ENCODE results near the gene TKT. TPM values are rescaled to one million over a fixed set of nuclear protein-coding genes. Genes with fewer than 3 reads are reported as not detected.

TKT gene
- total and polyA plus RNA-seq, 2 experiments from 2014 or later: 584 to 1,411 TPM

DNA sequence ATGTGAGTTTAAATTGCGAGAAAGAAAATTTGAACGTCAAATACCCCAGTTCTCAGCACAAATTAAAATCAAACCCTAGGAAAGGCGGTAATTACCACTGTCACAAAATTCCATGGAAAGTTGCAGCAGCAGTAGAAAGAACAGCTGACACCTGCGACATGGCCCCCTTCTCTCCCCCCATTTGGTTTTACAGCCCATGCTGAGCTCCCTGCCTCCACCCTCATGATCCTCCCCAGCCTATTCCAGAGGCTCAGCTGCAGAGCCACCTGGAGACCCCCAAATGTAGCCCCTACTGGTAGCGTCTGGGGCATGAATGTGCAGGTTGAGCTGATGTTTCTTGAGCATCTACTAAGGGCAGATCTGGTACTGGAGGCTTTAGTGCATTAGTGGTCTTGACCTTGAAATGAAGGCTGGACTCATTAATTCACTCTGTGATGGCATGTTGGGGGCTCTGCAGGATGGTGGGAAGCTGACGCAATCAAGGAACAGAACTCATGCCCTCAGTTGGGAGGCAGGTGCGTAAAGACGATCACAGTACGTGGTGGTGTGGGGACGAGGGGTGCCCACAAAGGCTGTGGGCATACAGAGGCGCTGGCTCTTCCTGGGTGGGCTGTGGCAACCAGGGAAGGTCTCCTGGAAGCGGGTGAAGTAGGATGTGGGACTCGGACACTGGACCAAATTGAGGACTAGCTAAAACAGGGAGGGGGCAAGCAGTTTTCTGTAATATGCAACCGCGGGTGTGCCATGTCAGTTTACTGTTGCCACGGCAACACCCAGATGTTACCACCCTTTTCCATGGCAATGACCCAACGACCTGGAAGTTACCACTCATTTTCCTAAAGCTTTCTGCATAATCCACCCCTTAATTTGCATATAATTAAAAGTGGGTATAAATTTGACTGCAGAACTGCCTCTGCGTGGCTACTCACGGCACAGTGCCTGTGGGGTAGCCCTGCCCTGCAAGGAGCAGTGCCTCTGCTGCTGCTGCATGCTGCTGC lies 55.0 kb downstream of the TKT start (continued):
- no peak for TF ChIP-seq ZNF114 (CRISPR knock-in tag; IDR thresholded peaks at IDR 0.05)
- TF ChIP-seq, protein P1, sequence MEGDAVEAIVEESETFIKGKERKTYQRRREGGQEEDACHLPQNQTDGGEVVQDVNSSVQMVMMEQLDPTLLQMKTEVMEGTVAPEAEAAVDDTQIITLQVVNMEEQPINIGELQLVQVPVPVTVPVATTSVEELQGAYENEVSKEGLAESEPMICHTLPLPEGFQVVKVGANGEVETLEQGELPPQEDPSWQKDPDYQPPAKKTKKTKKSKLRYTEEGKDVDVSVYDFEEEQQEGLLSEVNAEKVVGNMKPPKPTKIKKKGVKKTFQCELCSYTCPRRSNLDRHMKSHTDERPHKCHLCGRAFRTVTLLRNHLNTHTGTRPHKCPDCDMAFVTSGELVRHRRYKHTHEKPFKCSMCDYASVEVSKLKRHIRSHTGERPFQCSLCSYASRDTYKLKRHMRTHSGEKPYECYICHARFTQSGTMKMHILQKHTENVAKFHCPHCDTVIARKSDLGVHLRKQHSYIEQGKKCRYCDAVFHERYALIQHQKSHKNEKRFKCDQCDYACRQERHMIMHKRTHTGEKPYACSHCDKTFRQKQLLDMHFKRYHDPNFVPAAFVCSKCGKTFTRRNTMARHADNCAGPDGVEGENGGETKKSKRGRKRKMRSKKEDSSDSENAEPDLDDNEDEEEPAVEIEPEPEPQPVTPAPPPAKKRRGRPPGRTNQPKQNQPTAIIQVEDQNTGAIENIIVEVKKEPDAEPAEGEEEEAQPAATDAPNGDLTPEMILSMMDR (conservative IDR thresholded peaks at IDR 0.05; ENCODE audit: low read depth in 2 of 2): no peak
- TF ChIP-seq, protein P2, sequence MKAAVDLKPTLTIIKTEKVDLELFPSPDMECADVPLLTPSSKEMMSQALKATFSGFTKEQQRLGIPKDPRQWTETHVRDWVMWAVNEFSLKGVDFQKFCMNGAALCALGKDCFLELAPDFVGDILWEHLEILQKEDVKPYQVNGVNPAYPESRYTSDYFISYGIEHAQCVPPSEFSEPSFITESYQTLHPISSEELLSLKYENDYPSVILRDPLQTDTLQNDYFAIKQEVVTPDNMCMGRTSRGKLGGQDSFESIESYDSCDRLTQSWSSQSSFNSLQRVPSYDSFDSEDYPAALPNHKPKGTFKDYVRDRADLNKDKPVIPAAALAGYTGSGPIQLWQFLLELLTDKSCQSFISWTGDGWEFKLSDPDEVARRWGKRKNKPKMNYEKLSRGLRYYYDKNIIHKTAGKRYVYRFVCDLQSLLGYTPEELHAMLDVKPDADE (IDR thresholded peaks at IDR 0.05): no peak

DNA sequence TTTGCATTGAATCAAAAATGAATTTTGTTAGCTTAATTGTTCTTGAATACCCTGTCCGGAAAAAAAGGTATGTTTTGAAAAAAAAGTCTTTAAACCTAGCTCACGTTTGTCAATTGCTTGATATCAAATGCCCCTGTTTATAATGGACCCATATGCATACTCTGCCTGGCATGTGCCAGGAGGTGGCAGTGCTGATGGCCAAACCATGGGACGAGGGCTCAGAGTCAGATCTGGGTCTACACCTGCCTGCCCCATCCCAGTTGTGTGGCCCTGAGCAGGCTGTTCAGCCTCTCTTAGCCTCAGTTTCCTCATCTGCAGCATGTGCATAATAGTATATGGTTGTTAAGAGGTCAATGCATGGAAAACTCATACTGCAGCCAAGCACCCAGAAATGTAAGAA lies 56.0 kb downstream of the TKT start:
- Mint-ChIP-seq H3K27ac (no peak overlapping the region), H3K4me1 (peaks cover 11% of the 10 kb centered on the region), H3K27me3 (ENCODE audit: insufficient read depth, low read depth, poor library complexity) (peaks cover 16% of the 10 kb centered on the region), H3K9me3 (peaks cover 9% of the 10 kb centered on the region; the same call in 2 of the 3 replicates), H3K4me3 (no peak overlapping the region), H3K36me3 (ENCODE audit: low read depth) (peaks cover 5% of the 10 kb centered on the region; the same call in 1 of the 3 replicates)
- Histone ChIP-seq H3K9me2 (ENCODE audit: insufficient read depth) (no peaks in the 10 kb centered on the region), H2AFZ (no peak overlapping the region), H3K4me1 (ENCODE audit: insufficient read depth) (peaks cover 4% of the 10 kb centered on the region; the same call in 1 of the 2 replicates), H4K20me1 (replicated peaks; ENCODE audit: insufficient read depth) (no peaks in the 10 kb centered on the region), H3K36me3 (ENCODE audit: insufficient read depth) (no peaks in the 10 kb centered on the region), H3K79me2 (replicated peaks; ENCODE audit: insufficient read depth) (no peaks in the 10 kb centered on the region), H3K4me3 (no peak overlapping the region), H3K27ac (ENCODE audit: low read depth) (no peak overlapping the region), H3K4me2 (no peak overlapping the region), H3F3A (replicated peaks; ENCODE audit: low read depth) (0 out of 2 replicates have a peak, but pooled peaks cover 5% of the 10 kb centered on the region), H3K27me3 (ENCODE audit: insufficient read depth) (no peaks in the 10 kb centered on the region)
- DNase-seq (ENCODE audit: low spot score) (no peak), ATAC-seq (no peak)
- TF ChIP-seq CREB1 (CRISPR knock-in tag; IDR thresholded peaks at IDR 0.05; ENCODE audit: low read depth): no peak
- TF ChIP-seq, protein P3, sequence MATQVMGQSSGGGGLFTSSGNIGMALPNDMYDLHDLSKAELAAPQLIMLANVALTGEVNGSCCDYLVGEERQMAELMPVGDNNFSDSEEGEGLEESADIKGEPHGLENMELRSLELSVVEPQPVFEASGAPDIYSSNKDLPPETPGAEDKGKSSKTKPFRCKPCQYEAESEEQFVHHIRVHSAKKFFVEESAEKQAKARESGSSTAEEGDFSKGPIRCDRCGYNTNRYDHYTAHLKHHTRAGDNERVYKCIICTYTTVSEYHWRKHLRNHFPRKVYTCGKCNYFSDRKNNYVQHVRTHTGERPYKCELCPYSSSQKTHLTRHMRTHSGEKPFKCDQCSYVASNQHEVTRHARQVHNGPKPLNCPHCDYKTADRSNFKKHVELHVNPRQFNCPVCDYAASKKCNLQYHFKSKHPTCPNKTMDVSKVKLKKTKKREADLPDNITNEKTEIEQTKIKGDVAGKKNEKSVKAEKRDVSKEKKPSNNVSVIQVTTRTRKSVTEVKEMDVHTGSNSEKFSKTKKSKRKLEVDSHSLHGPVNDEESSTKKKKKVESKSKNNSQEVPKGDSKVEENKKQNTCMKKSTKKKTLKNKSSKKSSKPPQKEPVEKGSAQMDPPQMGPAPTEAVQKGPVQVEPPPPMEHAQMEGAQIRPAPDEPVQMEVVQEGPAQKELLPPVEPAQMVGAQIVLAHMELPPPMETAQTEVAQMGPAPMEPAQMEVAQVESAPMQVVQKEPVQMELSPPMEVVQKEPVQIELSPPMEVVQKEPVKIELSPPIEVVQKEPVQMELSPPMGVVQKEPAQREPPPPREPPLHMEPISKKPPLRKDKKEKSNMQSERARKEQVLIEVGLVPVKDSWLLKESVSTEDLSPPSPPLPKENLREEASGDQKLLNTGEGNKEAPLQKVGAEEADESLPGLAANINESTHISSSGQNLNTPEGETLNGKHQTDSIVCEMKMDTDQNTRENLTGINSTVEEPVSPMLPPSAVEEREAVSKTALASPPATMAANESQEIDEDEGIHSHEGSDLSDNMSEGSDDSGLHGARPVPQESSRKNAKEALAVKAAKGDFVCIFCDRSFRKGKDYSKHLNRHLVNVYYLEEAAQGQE (IDR thresholded peaks at IDR 0.05; ENCODE audit: unreplicated experiment): no peak
- TF ChIP-seq, protein P1 (conservative IDR thresholded peaks at IDR 0.05; ENCODE audit: low read depth in 2 of 2): peak in 1 of 2 experiments; percentile 34; a peak in 2 of 4 replicates
- TF ChIP-seq, protein P4, sequence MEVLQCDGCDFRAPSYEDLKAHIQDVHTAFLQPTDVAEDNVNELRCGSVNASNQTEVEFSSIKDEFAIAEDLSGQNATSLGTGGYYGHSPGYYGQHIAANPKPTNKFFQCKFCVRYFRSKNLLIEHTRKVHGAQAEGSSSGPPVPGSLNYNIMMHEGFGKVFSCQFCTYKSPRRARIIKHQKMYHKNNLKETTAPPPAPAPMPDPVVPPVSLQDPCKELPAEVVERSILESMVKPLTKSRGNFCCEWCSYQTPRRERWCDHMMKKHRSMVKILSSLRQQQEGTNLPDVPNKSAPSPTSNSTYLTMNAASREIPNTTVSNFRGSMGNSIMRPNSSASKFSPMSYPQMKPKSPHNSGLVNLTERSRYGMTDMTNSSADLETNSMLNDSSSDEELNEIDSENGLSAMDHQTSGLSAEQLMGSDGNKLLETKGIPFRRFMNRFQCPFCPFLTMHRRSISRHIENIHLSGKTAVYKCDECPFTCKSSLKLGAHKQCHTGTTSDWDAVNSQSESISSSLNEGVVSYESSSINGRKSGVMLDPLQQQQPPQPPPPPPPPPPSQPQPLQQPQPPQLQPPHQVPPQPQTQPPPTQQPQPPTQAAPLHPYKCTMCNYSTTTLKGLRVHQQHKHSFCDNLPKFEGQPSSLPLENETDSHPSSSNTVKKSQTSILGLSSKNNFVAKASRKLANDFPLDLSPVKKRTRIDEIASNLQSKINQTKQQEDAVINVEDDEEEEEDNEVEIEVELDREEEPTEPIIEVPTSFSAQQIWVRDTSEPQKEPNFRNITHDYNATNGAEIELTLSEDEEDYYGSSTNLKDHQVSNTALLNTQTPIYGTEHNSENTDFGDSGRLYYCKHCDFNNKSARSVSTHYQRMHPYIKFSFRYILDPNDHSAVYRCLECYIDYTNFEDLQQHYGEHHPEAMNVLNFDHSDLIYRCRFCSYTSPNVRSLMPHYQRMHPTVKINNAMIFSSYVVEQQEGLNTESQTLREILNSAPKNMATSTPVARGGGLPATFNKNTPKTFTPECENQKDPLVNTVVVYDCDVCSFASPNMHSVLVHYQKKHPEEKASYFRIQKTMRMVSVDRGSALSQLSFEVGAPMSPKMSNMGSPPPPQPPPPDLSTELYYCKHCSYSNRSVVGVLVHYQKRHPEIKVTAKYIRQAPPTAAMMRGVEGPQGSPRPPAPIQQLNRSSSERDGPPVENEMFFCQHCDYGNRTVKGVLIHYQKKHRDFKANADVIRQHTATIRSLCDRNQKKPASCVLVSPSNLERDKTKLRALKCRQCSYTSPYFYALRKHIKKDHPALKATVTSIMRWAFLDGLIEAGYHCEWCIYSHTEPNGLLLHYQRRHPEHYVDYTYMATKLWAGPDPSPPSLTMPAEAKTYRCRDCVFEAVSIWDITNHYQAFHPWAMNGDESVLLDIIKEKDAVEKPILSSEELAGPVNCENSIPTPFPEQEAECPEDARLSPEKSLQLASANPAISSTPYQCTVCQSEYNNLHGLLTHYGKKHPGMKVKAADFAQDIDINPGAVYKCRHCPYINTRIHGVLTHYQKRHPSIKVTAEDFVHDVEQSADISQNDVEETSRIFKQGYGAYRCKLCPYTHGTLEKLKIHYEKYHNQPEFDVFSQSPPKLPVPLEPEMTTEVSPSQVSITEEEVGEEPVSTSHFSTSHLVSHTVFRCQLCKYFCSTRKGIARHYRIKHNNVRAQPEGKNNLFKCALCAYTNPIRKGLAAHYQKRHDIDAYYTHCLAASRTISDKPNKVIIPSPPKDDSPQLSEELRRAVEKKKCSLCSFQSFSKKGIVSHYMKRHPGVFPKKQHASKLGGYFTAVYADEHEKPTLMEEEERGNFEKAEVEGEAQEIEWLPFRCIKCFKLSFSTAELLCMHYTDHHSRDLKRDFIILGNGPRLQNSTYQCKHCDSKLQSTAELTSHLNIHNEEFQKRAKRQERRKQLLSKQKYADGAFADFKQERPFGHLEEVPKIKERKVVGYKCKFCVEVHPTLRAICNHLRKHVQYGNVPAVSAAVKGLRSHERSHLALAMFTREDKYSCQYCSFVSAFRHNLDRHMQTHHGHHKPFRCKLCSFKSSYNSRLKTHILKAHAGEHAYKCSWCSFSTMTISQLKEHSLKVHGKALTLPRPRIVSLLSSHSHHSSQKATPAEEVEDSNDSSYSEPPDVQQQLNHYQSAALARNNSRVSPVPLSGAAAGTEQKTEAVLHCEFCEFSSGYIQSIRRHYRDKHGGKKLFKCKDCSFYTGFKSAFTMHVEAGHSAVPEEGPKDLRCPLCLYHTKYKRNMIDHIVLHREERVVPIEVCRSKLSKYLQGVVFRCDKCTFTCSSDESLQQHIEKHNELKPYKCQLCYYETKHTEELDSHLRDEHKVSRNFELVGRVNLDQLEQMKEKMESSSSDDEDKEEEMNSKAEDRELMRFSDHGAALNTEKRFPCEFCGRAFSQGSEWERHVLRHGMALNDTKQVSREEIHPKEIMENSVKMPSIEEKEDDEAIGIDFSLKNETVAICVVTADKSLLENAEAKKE (CRISPR knock-in tag; IDR thresholded peaks at IDR 0.05): no peak
